ENCODE results near the gene CD55.

Gene CD55

GRCh38 chr1:207328908-207329440 lies 7.5 kb downstream of the CD55 start:
- no peak for TF ChIP-seq CTCF (IDR thresholded peaks at IDR 0.05; ENCODE audit: low read depth, low read length, missing control alignments)
- DNase-seq (ENCODE audit: extremely low read depth, low read depth): no peak

GRCh38 chr1:207329469-207329868 lies 8.0 kb downstream of the CD55 start:
- H3K4me3 ChIP-seq (replicated peaks; ENCODE audit: low read depth, low read length): no peak overlapping the region
- no peak for TF ChIP-seq CTCF (IDR thresholded peaks at IDR 0.05; ENCODE audit: low read depth, low read length, missing control alignments)
- no peak for DNase-seq (ENCODE audit: extremely low read depth, low read depth)

More at GRCh38 chr1:207328908-207329440, 7.5 kb downstream of the CD55 start:
- H3K4me3 ChIP-seq (replicated peaks; ENCODE audit: low read depth, low read length): no peak overlapping the region

GRCh38 chr1:207330011-207330710 lies 8.7 kb downstream of the CD55 start:
- DNase-seq (ENCODE audit: extremely low read depth, low read depth): no peak
- no peak for TF ChIP-seq CTCF (IDR thresholded peaks at IDR 0.05; ENCODE audit: low read depth, low read length, missing control alignments)
- H3K4me3 ChIP-seq (replicated peaks; ENCODE audit: low read depth, low read length): no peak overlapping the region

GRCh38 chr1:207331354-207332313 lies 10.2 kb downstream of the CD55 start:
- DNase-seq (ENCODE audit: extremely low read depth, low read depth): no peak
- no peak for TF ChIP-seq CTCF (IDR thresholded peaks at IDR 0.05; ENCODE audit: low read depth, low read length, missing control alignments)
- no peak overlapping the region for H3K4me3 ChIP-seq (replicated peaks; ENCODE audit: low read depth, low read length)

GRCh38 chr1:207333009-207333600 lies 11.6 kb downstream of the CD55 start:
- H3K4me3 ChIP-seq (replicated peaks; ENCODE audit: low read depth, low read length): no peak overlapping the region

More at GRCh38 chr1:207333009-207333600, 11.6 kb downstream of the CD55 start:
- no peak for TF ChIP-seq CTCF (IDR thresholded peaks at IDR 0.05; ENCODE audit: low read depth, low read length, missing control alignments)
- no peak for DNase-seq (ENCODE audit: extremely low read depth, low read depth)

Data from HFF-Myc (cell line).